HK-2 (cell line): ENCODE measurements around the gene MRPS15.
"Not testable (repeated sequence)": the region's sequence is repeated elsewhere in the genome, so short reads cannot be mapped to it uniquely, and the experiment has no call there.

Experiments
- DNase-seq: peaks from one replicate; pipeline ENCODE4 v3.0.0-alpha.2; 2018; ENCODE audit not compliant: unreplicated experiment

The MRPS15 gene

GRCh38 chr1:36463803-36464604 is at the start of gene MRPS15:
TSS of gene MRPS15 (minus strand) at chr1:36464384. CDS start at chr1:36464275, 109 bp downstream.
- DNase-seq: peak; percentile 90

- DNase-seq: no peak
Observed at GRCh38 chr1:36512842-36513241, 48.7 kb upstream of the MRPS15 start.

GRCh38 chr1:36511804-36512798 is 47.9 kb upstream of the MRPS15 start:
- no peak for DNase-seq

GRCh38 chr1:36511220-36511619 is 47.0 kb upstream of the MRPS15 start:
- not testable (repeated sequence) for DNase-seq

GRCh38 chr1:36510418-36510817 is 46.2 kb upstream of the MRPS15 start:
- DNase-seq: no peak

GRCh38 chr1:36508257-36508656 is 44.1 kb upstream of the MRPS15 start:
- DNase-seq: no peak

- no peak for DNase-seq
Observed at GRCh38 chr1:36506276-36506920, 42.2 kb upstream of the MRPS15 start.

GRCh38 chr1:36503733-36504132 is 39.5 kb upstream of the MRPS15 start:
- no peak for DNase-seq

- DNase-seq: no peak
Observed at GRCh38 chr1:36503159-36503558, 39.0 kb upstream of the MRPS15 start.

- no peak for DNase-seq
Observed at GRCh38 chr1:36502616-36503015, 38.4 kb upstream of the MRPS15 start.

GRCh38 chr1:36501911-36502310 is 37.7 kb upstream of the MRPS15 start:
- not testable (repeated sequence) for DNase-seq

- DNase-seq: no peak
Observed at GRCh38 chr1:36497207-36497606, 33.0 kb upstream of the MRPS15 start.

GRCh38 chr1:36494971-36495370 is 30.8 kb upstream of the MRPS15 start:
- DNase-seq: no peak

- DNase-seq: no peak
Observed at GRCh38 chr1:36493524-36493923, 29.3 kb upstream of the MRPS15 start.

- no peak for DNase-seq
Observed at GRCh38 chr1:36492491-36492890, 28.3 kb upstream of the MRPS15 start.

GRCh38 chr1:36489258-36490051 is 25.3 kb upstream of the MRPS15 start:
- DNase-seq: not testable (repeated sequence)

- no peak for DNase-seq
Observed at GRCh38 chr1:36487906-36488305, 23.7 kb upstream of the MRPS15 start.

GRCh38 chr1:36487336-36487725 is 23.1 kb upstream of the MRPS15 start:
- not testable (repeated sequence) for DNase-seq

- DNase-seq: peak; percentile 8
Observed at GRCh38 chr1:36486439-36487335, 22.5 kb upstream of the MRPS15 start.

- DNase-seq: no peak
Observed at GRCh38 chr1:36486093-36486438, 21.9 kb upstream of the MRPS15 start.
